Right lobe of liver (tissue), 4 donors: ENCODE results near the gene UBLCP1.

ENCODE experiments used
- CTCF ChIP-seq, 4 donors: fragments of 200-600 bp in 3 of 4; fragments of 450-650 bp in 1 of 4; IDR thresholded peaks; one replicate each; pipeline versions ENCODE4 v1.5.1 to v1.8.0; 2016 to 2022; ENCODE audit warnings: antibody characterized with exemption in 4 of 4, mild to moderate bottlenecking in 2 of 4
- POLR2A ChIP-seq: fragments of 450-650 bp; IDR thresholded peaks from one replicate; pipeline ENCODE4 v1.6.1; 2017; ENCODE audit warnings: antibody characterized with exemption, mild to moderate bottlenecking
- donor health status: DM: no; HTN: no; CAD: no.
- donor health status: DM: no; HTN: no; CAD: no.
- donor health status: DM: no; HTN: yes; CAD: no.

DNA sequence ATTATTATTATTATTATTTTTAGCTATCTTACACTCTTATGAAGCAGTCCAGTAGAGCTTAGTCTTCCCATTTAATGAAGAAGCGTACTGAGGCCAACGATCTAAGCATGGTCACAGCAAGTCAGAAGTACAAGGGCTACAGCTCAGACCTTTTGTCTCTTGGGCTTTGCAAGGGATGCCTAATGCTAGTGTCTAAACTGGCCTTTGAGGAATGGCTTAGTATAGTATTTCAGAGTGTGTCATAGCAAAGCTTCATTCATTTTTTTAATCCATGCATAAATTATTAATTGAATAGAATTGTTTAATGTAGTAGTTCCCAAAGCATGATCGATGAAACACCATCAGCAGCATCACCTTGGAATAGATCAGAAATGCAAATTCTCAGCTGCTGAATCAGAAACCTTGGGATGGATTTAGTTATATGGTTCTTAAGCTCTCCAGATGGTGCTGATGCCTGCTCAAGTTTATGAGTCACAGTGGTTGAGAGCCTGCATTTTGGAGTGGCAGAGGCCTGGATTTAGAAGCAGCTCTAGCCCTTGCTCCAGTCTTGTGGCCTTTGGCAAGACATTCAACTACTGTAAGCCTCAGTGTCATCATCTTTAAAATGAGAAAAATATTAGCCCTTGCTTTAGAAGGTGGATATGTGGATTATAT, 61.1 kb downstream of the UBLCP1 start:
- TF ChIP-seq POLR2A (no peak), CTCF (IDR thresholded peaks at IDR 0.05) (no peak)
